ENCODE data around the gene MYLK4. TPM values are rescaled to one million over a fixed set of nuclear protein-coding genes. Genes with fewer than 3 reads are reported as not detected.

MYLK4 gene
- total RNA-seq, 3 donors from 2014 or later: 0.41 to 0.82 (median 0.43) TPM

DNA sequence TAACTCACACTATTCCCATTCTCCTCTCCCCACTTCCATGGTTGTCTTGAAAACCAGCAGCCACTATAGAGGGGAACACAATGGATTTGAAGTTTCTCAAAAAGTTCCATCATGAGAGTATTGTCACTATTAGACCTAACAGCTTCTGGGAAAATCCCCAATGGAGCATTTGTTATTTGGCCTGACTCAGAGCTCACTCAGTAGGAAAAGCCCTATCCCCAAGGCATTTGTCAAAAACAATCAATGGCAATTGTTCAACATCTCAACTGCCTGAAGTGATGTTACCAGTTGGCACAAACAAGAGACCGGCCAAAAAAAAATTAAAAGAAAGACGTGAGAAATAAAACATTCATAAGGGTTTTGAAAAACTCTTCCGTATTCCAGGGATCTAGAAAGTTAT is 98.8 kb downstream of the MYLK4 start:
- no peak overlapping the region for H3K4me3 ChIP-seq
- no peak for DNase-seq
- TF ChIP-seq, protein P1, sequence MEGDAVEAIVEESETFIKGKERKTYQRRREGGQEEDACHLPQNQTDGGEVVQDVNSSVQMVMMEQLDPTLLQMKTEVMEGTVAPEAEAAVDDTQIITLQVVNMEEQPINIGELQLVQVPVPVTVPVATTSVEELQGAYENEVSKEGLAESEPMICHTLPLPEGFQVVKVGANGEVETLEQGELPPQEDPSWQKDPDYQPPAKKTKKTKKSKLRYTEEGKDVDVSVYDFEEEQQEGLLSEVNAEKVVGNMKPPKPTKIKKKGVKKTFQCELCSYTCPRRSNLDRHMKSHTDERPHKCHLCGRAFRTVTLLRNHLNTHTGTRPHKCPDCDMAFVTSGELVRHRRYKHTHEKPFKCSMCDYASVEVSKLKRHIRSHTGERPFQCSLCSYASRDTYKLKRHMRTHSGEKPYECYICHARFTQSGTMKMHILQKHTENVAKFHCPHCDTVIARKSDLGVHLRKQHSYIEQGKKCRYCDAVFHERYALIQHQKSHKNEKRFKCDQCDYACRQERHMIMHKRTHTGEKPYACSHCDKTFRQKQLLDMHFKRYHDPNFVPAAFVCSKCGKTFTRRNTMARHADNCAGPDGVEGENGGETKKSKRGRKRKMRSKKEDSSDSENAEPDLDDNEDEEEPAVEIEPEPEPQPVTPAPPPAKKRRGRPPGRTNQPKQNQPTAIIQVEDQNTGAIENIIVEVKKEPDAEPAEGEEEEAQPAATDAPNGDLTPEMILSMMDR (IDR thresholded peaks at IDR 0.05): no peak
- no peaks in the 10 kb centered on the region for H3K36me3 ChIP-seq (ENCODE audit: low read depth)
- no peaks in the 10 kb centered on the region for H3K9me3 ChIP-seq
- H3K4me1 ChIP-seq (ENCODE audit: low read depth): no peaks in the 10 kb centered on the region
- intact Hi-C loops (cut with DNase I, micrococcal nuclease): no loop called here
- no peak for ATAC-seq

DNA sequence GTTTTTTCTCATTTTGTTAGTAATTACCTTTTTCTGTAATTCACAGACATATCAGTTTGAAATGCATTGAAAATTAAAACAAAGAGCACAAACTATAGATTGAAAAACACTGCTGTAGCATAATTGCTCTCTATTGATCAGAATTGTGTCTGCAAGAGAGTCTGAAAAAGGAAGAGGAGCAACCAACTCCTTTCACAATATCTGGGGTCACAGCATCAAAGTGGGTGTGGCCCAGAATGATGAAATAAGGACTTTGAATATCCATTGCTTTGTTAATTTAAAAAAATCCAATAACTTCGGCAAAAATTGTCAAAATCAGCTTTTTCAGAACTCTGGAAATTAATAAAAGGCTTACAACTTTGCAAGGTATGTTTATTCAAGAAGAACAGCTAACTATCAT is 99.2 kb downstream of the MYLK4 start:
- intact Hi-C loops (cut with DNase I, micrococcal nuclease): no loop called here
- ATAC-seq (no peak), DNase-seq (no peak)
- no peaks in the 10 kb centered on the region for H3K4me1 ChIP-seq (ENCODE audit: low read depth)
- no peaks in the 10 kb centered on the region for H3K9me3 ChIP-seq
- TF ChIP-seq, protein P1 (IDR thresholded peaks at IDR 0.05): no peak
- H3K36me3 ChIP-seq (ENCODE audit: low read depth): no peaks in the 10 kb centered on the region
- no peak overlapping the region for H3K4me3 ChIP-seq

DNA sequence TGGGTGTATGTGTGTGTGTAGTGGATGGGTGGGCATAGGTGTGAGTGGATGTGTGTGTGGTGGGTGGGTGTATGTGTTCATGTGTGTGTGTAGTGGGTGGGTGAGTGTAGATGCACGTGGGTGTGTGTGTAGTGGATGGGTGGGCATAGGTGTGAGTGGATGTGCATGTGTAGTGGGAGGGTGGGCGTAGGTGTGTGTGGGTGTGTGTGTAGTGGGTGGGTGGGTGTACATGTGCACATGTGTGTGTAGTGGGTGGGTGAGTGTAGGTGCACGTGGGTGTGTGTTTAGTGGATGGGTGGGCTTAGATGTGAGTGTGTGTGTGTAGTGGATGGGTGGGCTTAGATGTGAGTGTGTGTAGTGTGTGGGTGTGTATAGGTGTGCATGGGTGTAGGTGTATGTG is 104.4 kb downstream of the MYLK4 start:
- ATAC-seq (no peak), DNase-seq (no peak)
- Histone ChIP-seq H3K4me1 (ENCODE audit: low read depth) (no peaks in the 10 kb centered on the region), H3K36me3 (ENCODE audit: low read depth) (no peaks in the 10 kb centered on the region), H3K9me3 (no peaks in the 10 kb centered on the region), H3K4me3 (no peak overlapping the region)
- TF ChIP-seq, protein P1 (IDR thresholded peaks at IDR 0.05): no peak
- intact Hi-C loops (cut with DNase I, micrococcal nuclease): no loop called here

GRCh38 chr6:2643935-2644539 is 106.7 kb downstream of the MYLK4 start:
- intact Hi-C loops (cut with DNase I, micrococcal nuclease): no loop called here
- TF ChIP-seq, protein P1 (IDR thresholded peaks at IDR 0.05): no peak

GRCh38 chr6:2643130-2643529 is 107.6 kb downstream of the MYLK4 start:
- intact Hi-C loops (cut with DNase I, micrococcal nuclease): no loop called here
- H3K4me3 ChIP-seq: no peak overlapping the region
- H3K9me3 ChIP-seq: no peaks in the 10 kb centered on the region
- DNase-seq: no peak
- no peaks in the 10 kb centered on the region for H3K36me3 ChIP-seq (ENCODE audit: low read depth)
- H3K4me1 ChIP-seq (ENCODE audit: low read depth): no peaks in the 10 kb centered on the region
- TF ChIP-seq, protein P1 (IDR thresholded peaks at IDR 0.05): no peak
- ATAC-seq: no peak

More at GRCh38 chr6:2643935-2644539, 106.7 kb downstream of the MYLK4 start:
- DNase-seq (no peak), ATAC-seq (no peak)
- Histone ChIP-seq H3K4me1 (ENCODE audit: low read depth) (no peaks in the 10 kb centered on the region), H3K36me3 (ENCODE audit: low read depth) (no peaks in the 10 kb centered on the region), H3K4me3 (no peak overlapping the region), H3K9me3 (no peaks in the 10 kb centered on the region)
